ENCODE measurements around the gene ZCCHC14.

- TF ChIP-seq, protein P1, sequence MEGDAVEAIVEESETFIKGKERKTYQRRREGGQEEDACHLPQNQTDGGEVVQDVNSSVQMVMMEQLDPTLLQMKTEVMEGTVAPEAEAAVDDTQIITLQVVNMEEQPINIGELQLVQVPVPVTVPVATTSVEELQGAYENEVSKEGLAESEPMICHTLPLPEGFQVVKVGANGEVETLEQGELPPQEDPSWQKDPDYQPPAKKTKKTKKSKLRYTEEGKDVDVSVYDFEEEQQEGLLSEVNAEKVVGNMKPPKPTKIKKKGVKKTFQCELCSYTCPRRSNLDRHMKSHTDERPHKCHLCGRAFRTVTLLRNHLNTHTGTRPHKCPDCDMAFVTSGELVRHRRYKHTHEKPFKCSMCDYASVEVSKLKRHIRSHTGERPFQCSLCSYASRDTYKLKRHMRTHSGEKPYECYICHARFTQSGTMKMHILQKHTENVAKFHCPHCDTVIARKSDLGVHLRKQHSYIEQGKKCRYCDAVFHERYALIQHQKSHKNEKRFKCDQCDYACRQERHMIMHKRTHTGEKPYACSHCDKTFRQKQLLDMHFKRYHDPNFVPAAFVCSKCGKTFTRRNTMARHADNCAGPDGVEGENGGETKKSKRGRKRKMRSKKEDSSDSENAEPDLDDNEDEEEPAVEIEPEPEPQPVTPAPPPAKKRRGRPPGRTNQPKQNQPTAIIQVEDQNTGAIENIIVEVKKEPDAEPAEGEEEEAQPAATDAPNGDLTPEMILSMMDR (IDR thresholded peaks at IDR 0.05): no peak
- no peak for TF ChIP-seq POLR2A (IDR thresholded peaks at IDR 0.05)
Measured at GRCh38 chr16:87448866-87449265, 44.0 kb downstream of the ZCCHC14 start.

All from esophagus squamous epithelium (tissue), 4 donors.